H9 (cell line): Measurements from ENCODE around the gene FCAMR. TPM values are rescaled to one million over a fixed set of nuclear protein-coding genes. Genes with fewer than 3 reads are reported as not detected.

ENCODE experiments used
- DNase-seq: peaks from one replicate; pipeline ENCODE4 v3.0.0-alpha.2; 2017
- H2AFZ ChIP-seq: one replicate; pipeline ENCODE4 v1.6.1; 2013; ENCODE audit warnings: mild to moderate bottlenecking, low read length, control low read depth, moderate library complexity
- H2AK5ac ChIP-seq: 2 replicates; pipeline ENCODE4 v1.6.1; 2013; ENCODE audit warnings: low read length, control low read depth, mixed read lengths; ENCODE audit not compliant: insufficient read length
- H2BK120ac ChIP-seq: one replicate; pipeline ENCODE4 v1.6.1; 2013; ENCODE audit warnings: low read depth, mild to moderate bottlenecking, low read length, control low read depth, inconsistent platforms; ENCODE audit not compliant: poor library complexity, severe bottlenecking
- H2BK12ac ChIP-seq: 2 replicates; pipeline ENCODE4 v1.6.1; 2013; ENCODE audit warnings: low read length, control low read depth, mixed read lengths, low read depth; ENCODE audit not compliant: insufficient read length
- H2BK15ac ChIP-seq: 2 replicates; pipeline ENCODE4 v1.6.1; 2013; ENCODE audit warnings: low read depth, low read length, control low read depth
- H2BK20ac ChIP-seq: one replicate; pipeline ENCODE4 v1.6.1; 2013; ENCODE audit warnings: low read depth, mild to moderate bottlenecking, low read length, control low read depth, inconsistent platforms; ENCODE audit not compliant: poor library complexity, severe bottlenecking
- H2BK5ac ChIP-seq: 2 replicates; pipeline ENCODE4 v1.6.1; 2013; ENCODE audit warnings: low read length, control low read depth, mixed read lengths; ENCODE audit not compliant: insufficient read length
- H3K14ac ChIP-seq: 2 replicates; pipeline ENCODE4 v1.6.1; 2013; ENCODE audit warnings: low read length, control low read depth; ENCODE audit not compliant: insufficient read depth
- H3K18ac ChIP-seq: 2 replicates; pipeline ENCODE4 v1.6.1; 2013; ENCODE audit warnings: low read depth, mild to moderate bottlenecking, mixed read lengths, low read length, control low read depth; ENCODE audit not compliant: insufficient read length
- H3K23ac ChIP-seq: 2 replicates; pipeline ENCODE4 v1.6.1; 2013; ENCODE audit warnings: low read length, control low read depth, mixed read lengths, low read depth; ENCODE audit not compliant: insufficient read length
- H3K23me2 ChIP-seq: 2 replicates; pipeline ENCODE4 v1.6.1; 2013; ENCODE audit warnings: low read depth, mild to moderate bottlenecking, mixed read lengths, low read length, control low read depth; ENCODE audit not compliant: insufficient read length, poor library complexity, severe bottlenecking
- H3K27ac ChIP-seq: 2 replicates; pipeline ENCODE4 v1.5.1; 2013; ENCODE audit warnings: low read length, control low read depth, mixed read lengths, low read depth; ENCODE audit not compliant: insufficient read length
- H3K27me3 ChIP-seq: 2 replicates; pipeline ENCODE4 v1.6.1; 2013; ENCODE audit warnings: low read length, control low read depth, inconsistent platforms; ENCODE audit not compliant: insufficient read depth
- H3K4ac ChIP-seq: 2 replicates; pipeline ENCODE4 v1.6.1; 2013; ENCODE audit warnings: low read depth, mild to moderate bottlenecking, control low read depth, inconsistent platforms, low read length, moderate library complexity
- H3K4me1 ChIP-seq: 2 replicates; pipeline ENCODE4 v1.6.1; 2013; ENCODE audit warnings: low read length, control low read depth, inconsistent platforms; ENCODE audit not compliant: insufficient read depth
- H3K4me2 ChIP-seq: 2 replicates; pipeline ENCODE4 v1.6.1; 2013; ENCODE audit warnings: low read length, control low read depth, mixed read lengths; ENCODE audit not compliant: insufficient read length, insufficient read depth
- H3K56ac ChIP-seq: 2 replicates; pipeline ENCODE4 v1.6.1; 2013; ENCODE audit warnings: low read depth, mild to moderate bottlenecking, mixed read lengths, low read length, control low read depth; ENCODE audit not compliant: insufficient read length
- H3K79me1 ChIP-seq: 2 replicates; pipeline ENCODE4 v1.6.1; 2013; ENCODE audit warnings: low read depth, mild to moderate bottlenecking, moderate library complexity, low read length, control low read depth, inconsistent platforms; ENCODE audit not compliant: insufficient read depth, poor library complexity, severe bottlenecking
- H3K79me2 ChIP-seq: 2 replicates; pipeline ENCODE4 v1.6.1; 2013; ENCODE audit warnings: low read length, control low read depth, inconsistent platforms; ENCODE audit not compliant: insufficient read depth
- H3K9ac ChIP-seq: 2 replicates; pipeline ENCODE4 v1.6.1; 2013; ENCODE audit warnings: low read length, control low read depth, mixed read lengths; ENCODE audit not compliant: insufficient read length; ENCODE audit errors: extremely low read depth
- H3K9me3 ChIP-seq: one replicate; pipeline ENCODE4 v1.6.1; 2013; ENCODE audit warnings: low read depth, low read length, inconsistent platforms; ENCODE audit not compliant: control insufficient read depth
- H3T11ph ChIP-seq: one replicate; pipeline ENCODE4 v1.6.1; 2013; ENCODE audit warnings: mild to moderate bottlenecking, low read length, control low read depth, inconsistent platforms
- H4K20me1 ChIP-seq: one replicate; pipeline ENCODE4 v1.6.1; 2013; ENCODE audit not compliant: control insufficient read depth, insufficient read length, insufficient read depth
- H4K5ac ChIP-seq: 2 replicates; pipeline ENCODE4 v1.6.1; 2013; ENCODE audit warnings: low read depth, mild to moderate bottlenecking, mixed read lengths, low read length, control low read depth; ENCODE audit not compliant: insufficient read length
- H4K8ac ChIP-seq: replicated peaks from 2 replicates; pipeline ENCODE4 v1.6.1; 2013; ENCODE audit warnings: low read length, control low read depth, mixed read lengths, low read depth; ENCODE audit not compliant: insufficient read length
- H4K91ac ChIP-seq: 2 replicates; pipeline ENCODE4 v1.6.1; 2013; ENCODE audit warnings: low read depth, mild to moderate bottlenecking, moderate library complexity, mixed read lengths, low read length, control low read depth; ENCODE audit not compliant: insufficient read length
- H3K27ac Mint-ChIP-seq, 3 experiments: 2 replicates in 2 of 3; 3 replicates in 1 of 3; pipeline ENCODE4 v1.8.0; 2020 to 2021; ENCODE audit warnings: mixed read lengths in 3 of 3, mild to moderate bottlenecking in 1 of 3, moderate library complexity in 1 of 3
- H3K27me3 Mint-ChIP-seq: 2 replicates; pipeline ENCODE4 v1.8.0; 2021; ENCODE audit warnings: low read depth, mild to moderate bottlenecking, moderate library complexity, mixed read lengths
- H3K36me3 Mint-ChIP-seq, 3 experiments: 2 replicates in 2 of 3; 3 replicates in 1 of 3; pipeline ENCODE4 v1.8.0; 2020 to 2021; ENCODE audit warnings: low read depth in 3 of 3, mixed read lengths in 3 of 3; ENCODE audit not compliant: insufficient read depth in 1 of 3
- H3K4me1 Mint-ChIP-seq, 2 experiments: 2 replicates each; pipeline ENCODE4 v1.8.0; 2020; ENCODE audit warnings: mixed read lengths in 2 of 2
- H3K4me3 Mint-ChIP-seq, 2 experiments: 2 replicates in 1 of 2; 3 replicates in 1 of 2; pipeline ENCODE4 v1.8.0; 2020 to 2021; ENCODE audit warnings: mild to moderate bottlenecking in 2 of 2, mixed read lengths in 2 of 2, moderate library complexity in 1 of 2
- H3K9me3 Mint-ChIP-seq, 2 experiments: 2 replicates in 1 of 2; 3 replicates in 1 of 2; pipeline ENCODE4 v1.8.0; 2020; ENCODE audit warnings: mild to moderate bottlenecking in 2 of 2, mixed read lengths in 2 of 2, moderate library complexity in 1 of 2
- CTCF ChIP-seq: fragments of 200-600 bp; sonication (generic); conservative IDR thresholded peaks from 3 replicates; pipeline ENCODE4 v1.8.0; 2021; ENCODE audit warnings: antibody characterized with exemption, mild to moderate bottlenecking
- WGBS: extraction: QIAGEN DNeasy Blood & Tissue Kit; methylation state at CpG from one replicate; pipeline ENCODE4 v1.1.7; 2013; ENCODE audit warnings: missing lambda C conversion rate, low lambda C conversion rate, mixed read lengths; ENCODE audit not compliant: insufficient read length; ENCODE audit errors: extremely low coverage; 5-methylcytosine and 5-hydroxymethylcytosine counted together
- total RNA-seq: library from RNA; stranded (reverse); gene quantifications from 2 replicates; pipeline ENCODE4 v1.2.1, GENCODE V29; 2021

Gene FCAMR
- total RNA-seq, 1 experiment from 2014 or later = not detected

- Histone ChIP-seq H4K20me1 (no peaks in the 10 kb centered on the region), H3K56ac (no peak overlapping the region), H2BK15ac (no peak overlapping the region), H3K9ac (no peak overlapping the region), H3T11ph (no peak overlapping the region), H2BK5ac (no peak overlapping the region), H3K14ac (no peak overlapping the region), H3K4me1 (no peaks in the 10 kb centered on the region), H3K4ac (no peak overlapping the region), H3K27ac (no peak overlapping the region), H4K91ac (no peak overlapping the region), H2AK5ac (no peak overlapping the region), H3K79me2 (no peaks in the 10 kb centered on the region), H3K9me3 (no peaks in the 10 kb centered on the region), H2BK20ac (no peak overlapping the region), H3K18ac (no peak overlapping the region), H3K27me3 (no peaks in the 10 kb centered on the region), H3K4me2 (no peak overlapping the region), H4K8ac (no peak overlapping the region), H3K23me2 (no peaks in the 10 kb centered on the region), H2BK120ac (no peak overlapping the region), H2AFZ (no peak overlapping the region), H3K79me1 (no peaks in the 10 kb centered on the region), H2BK12ac (no peak overlapping the region), H4K5ac (no peak overlapping the region), H3K23ac (no peak overlapping the region)
- DNase-seq = no peak
- peaks cover 18% of the 10 kb centered on the region for H3K27me3 Mint-ChIP-seq
- no peaks in the 10 kb centered on the region for H3K9me3 Mint-ChIP-seq
- no CpG with 5 or more reads among the region's 2 CpGs for WGBS
- peaks cover 0 to 6% of the 10 kb centered on the region in 2 experiments; a peak in 2 of 4 replicates for H3K4me1 Mint-ChIP-seq
- H3K4me3 Mint-ChIP-seq = no peak overlapping the region
- H3K27ac Mint-ChIP-seq = no peak overlapping the region
- TF ChIP-seq CTCF = no peak
- no peaks in the 10 kb centered on the region; a peak in 1 of 7 replicates for H3K36me3 Mint-ChIP-seq
These were observed 16.6 kb downstream of the FCAMR start for GRCh38 chr1:206953626-206954025.
